SKM-1 (cell line): Measurements from ENCODE around the gene ZDHHC14.

ENCODE experiments used
- DNase-seq: peaks from one replicate; lab custom pipeline; 2025; ENCODE audit not compliant: unreplicated experiment; lab: John Stamatoyannopoulos, UW

The ZDHHC14 gene

GRCh38 chr6:157656437-157656997 lies 275.5 kb downstream of the ZDHHC14 start:
- DNase-seq, result no peak

GRCh38 chr6:157657754-157658153 lies 276.8 kb downstream of the ZDHHC14 start:
- DNase-seq, result no peak

- DNase-seq, result no peak
These were observed 277.3 kb downstream of the ZDHHC14 start for GRCh38 chr6:157658301-157658700.

- no peak for DNase-seq
These were observed 278.7 kb downstream of the ZDHHC14 start for GRCh38 chr6:157659536-157660271.

- no peak for DNase-seq
These were observed 279.4 kb downstream of the ZDHHC14 start for GRCh38 chr6:157660414-157660813.

GRCh38 chr6:157661652-157662051 lies 280.7 kb downstream of the ZDHHC14 start:
- no peak for DNase-seq

GRCh38 chr6:157663261-157663660 lies 282.3 kb downstream of the ZDHHC14 start:
- DNase-seq, result no peak

GRCh38 chr6:157665180-157665579 lies 284.2 kb downstream of the ZDHHC14 start:
- no peak for DNase-seq

- DNase-seq, result no peak
These were observed 285.7 kb downstream of the ZDHHC14 start for GRCh38 chr6:157666729-157667128.

GRCh38 chr6:157667211-157668008 lies 286.4 kb downstream of the ZDHHC14 start:
- peak; percentile 75 for DNase-seq

GRCh38 chr6:157668009-157668401 lies 287.0 kb downstream of the ZDHHC14 start:
- DNase-seq, result no peak

- no peak for DNase-seq
These were observed 287.7 kb downstream of the ZDHHC14 start for GRCh38 chr6:157668713-157669112.

- no peak for DNase-seq
These were observed 288.3 kb downstream of the ZDHHC14 start for GRCh38 chr6:157669323-157669722.

GRCh38 chr6:157669747-157670216 lies 288.8 kb downstream of the ZDHHC14 start:
- no peak for DNase-seq

- DNase-seq, result no peak
These were observed 289.6 kb downstream of the ZDHHC14 start for GRCh38 chr6:157670466-157671186.

GRCh38 chr6:157672726-157673412 lies 291.9 kb downstream of the ZDHHC14 start:
- DNase-seq, result no peak

GRCh38 chr6:157673596-157673995 lies 292.6 kb downstream of the ZDHHC14 start:
- no peak for DNase-seq

- DNase-seq, result no peak
These were observed 293.1 kb downstream of the ZDHHC14 start for GRCh38 chr6:157674061-157674460.

- no peak for DNase-seq
These were observed 294.8 kb downstream of the ZDHHC14 start for GRCh38 chr6:157675831-157676230.

- no peak for DNase-seq
These were observed 295.3 kb downstream of the ZDHHC14 start for GRCh38 chr6:157676241-157676640.

GRCh38 chr6:157677235-157677634 lies 296.2 kb downstream of the ZDHHC14 start:
- DNase-seq, result no peak
